Ishikawa (cell line): Measurements from ENCODE around the gene GPC6.

Experiments used
- CEBPB ChIP-seq: IDR thresholded peaks from 2 replicates; pipeline ENCODE4 v1.6.1; 2012
- CREB1 ChIP-seq: IDR thresholded peaks from 2 replicates; pipeline ENCODE4 v1.6.1; 2012; ENCODE audit warnings: low read depth
- EGR1 ChIP-seq: IDR thresholded peaks from 2 replicates; pipeline ENCODE4 v1.6.1; 2012
- EP300 ChIP-seq: IDR thresholded peaks from 2 replicates; pipeline ENCODE4 v1.6.1; 2012; ENCODE audit warnings: borderline replicate concordance
- FOXM1 ChIP-seq: IDR thresholded peaks from 2 replicates; pipeline ENCODE4 v1.6.1; 2012; ENCODE audit warnings: low read depth, borderline replicate concordance
- NFIC ChIP-seq: IDR thresholded peaks from 2 replicates; pipeline ENCODE4 v1.6.1; 2012
- RAD21 ChIP-seq: IDR thresholded peaks from 2 replicates; pipeline ENCODE4 v1.6.1; 2012; ENCODE audit warnings: low read depth
- TAF1 ChIP-seq: IDR thresholded peaks from 2 replicates; pipeline ENCODE4 v1.6.1; 2012; ENCODE audit warnings: low read depth, mild to moderate bottlenecking
- TCF12 ChIP-seq: IDR thresholded peaks from 2 replicates; pipeline ENCODE4 v1.6.1; 2012; ENCODE audit warnings: low read depth
- TEAD4 ChIP-seq: IDR thresholded peaks from 2 replicates; pipeline ENCODE4 v1.6.1; 2012
- YY1 ChIP-seq: IDR thresholded peaks from 2 replicates; pipeline ENCODE4 v1.6.1; 2012; ENCODE audit warnings: low read depth
- ZBTB7A ChIP-seq: IDR thresholded peaks from 2 replicates; pipeline ENCODE4 v1.6.1; 2012; ENCODE audit warnings: low read depth
- TF ChIP-seq, protein P1 (sequence below): IDR thresholded peaks from 2 replicates; pipeline ENCODE4 v1.6.1; 2012
- TF ChIP-seq, protein P2 (sequence below): IDR thresholded peaks from 2 replicates; pipeline ENCODE4 v1.6.1; 2012; ENCODE audit warnings: low read depth, mild to moderate bottlenecking
- TF ChIP-seq, protein P3 (sequence below): IDR thresholded peaks from 2 replicates; pipeline ENCODE4 v1.6.1; 2012

Gene GPC6

GRCh38 chr13:94419925-94420305 lies 1193.3 kb downstream of the GPC6 start:
- TF ChIP-seq ZBTB7A (no peak), FOXM1 (no peak), TEAD4 (no peak), YY1 (no peak)

- TF ChIP-seq EGR1, result no peak
- TF ChIP-seq, protein P1, sequence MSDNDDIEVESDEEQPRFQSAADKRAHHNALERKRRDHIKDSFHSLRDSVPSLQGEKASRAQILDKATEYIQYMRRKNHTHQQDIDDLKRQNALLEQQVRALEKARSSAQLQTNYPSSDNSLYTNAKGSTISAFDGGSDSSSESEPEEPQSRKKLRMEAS, result no peak
- no peak for TF ChIP-seq EP300
- TF ChIP-seq, protein P2, sequence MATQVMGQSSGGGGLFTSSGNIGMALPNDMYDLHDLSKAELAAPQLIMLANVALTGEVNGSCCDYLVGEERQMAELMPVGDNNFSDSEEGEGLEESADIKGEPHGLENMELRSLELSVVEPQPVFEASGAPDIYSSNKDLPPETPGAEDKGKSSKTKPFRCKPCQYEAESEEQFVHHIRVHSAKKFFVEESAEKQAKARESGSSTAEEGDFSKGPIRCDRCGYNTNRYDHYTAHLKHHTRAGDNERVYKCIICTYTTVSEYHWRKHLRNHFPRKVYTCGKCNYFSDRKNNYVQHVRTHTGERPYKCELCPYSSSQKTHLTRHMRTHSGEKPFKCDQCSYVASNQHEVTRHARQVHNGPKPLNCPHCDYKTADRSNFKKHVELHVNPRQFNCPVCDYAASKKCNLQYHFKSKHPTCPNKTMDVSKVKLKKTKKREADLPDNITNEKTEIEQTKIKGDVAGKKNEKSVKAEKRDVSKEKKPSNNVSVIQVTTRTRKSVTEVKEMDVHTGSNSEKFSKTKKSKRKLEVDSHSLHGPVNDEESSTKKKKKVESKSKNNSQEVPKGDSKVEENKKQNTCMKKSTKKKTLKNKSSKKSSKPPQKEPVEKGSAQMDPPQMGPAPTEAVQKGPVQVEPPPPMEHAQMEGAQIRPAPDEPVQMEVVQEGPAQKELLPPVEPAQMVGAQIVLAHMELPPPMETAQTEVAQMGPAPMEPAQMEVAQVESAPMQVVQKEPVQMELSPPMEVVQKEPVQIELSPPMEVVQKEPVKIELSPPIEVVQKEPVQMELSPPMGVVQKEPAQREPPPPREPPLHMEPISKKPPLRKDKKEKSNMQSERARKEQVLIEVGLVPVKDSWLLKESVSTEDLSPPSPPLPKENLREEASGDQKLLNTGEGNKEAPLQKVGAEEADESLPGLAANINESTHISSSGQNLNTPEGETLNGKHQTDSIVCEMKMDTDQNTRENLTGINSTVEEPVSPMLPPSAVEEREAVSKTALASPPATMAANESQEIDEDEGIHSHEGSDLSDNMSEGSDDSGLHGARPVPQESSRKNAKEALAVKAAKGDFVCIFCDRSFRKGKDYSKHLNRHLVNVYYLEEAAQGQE, result no peak
- no peak for TF ChIP-seq TAF1
- no peak for TF ChIP-seq CEBPB
- no peak for TF ChIP-seq TEAD4
- TF ChIP-seq TCF12, result no peak
- TF ChIP-seq ZBTB7A, result no peak
These were observed 1200.8 kb downstream of the GPC6 start for GRCh38 chr13:94427313-94427953.

DNA sequence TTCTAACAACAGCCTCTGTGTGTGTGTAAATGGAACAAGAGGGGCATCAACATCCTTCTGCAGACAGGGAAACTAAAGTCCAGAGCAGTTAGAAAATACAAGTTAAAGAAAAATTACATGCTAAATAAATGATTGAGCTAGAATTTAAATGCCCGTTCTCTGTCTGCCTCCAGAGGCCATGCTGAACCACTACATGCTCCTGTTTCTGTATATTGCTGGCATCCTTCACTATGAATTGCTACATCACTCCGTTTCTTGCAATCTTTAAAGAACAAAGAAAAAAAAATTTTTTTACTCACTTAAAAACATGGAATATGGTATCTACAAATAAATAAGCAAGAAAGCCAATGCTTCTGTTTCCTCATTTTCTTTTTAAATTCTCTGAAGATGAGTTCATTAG lies 1205.0 kb downstream of the GPC6 start:
- TF ChIP-seq CEBPB (no peak), EP300 (no peak), CREB1 (no peak), NFIC (no peak), TAF1 (no peak)
- TF ChIP-seq, protein P1, result no peak

GRCh38 chr13:94431987-94432386 lies 1205.4 kb downstream of the GPC6 start:
- TF ChIP-seq ZBTB7A, result no peak
- no peak for TF ChIP-seq EP300
- TF ChIP-seq, protein P1, result no peak
- TF ChIP-seq FOXM1, result no peak
- TF ChIP-seq RAD21, result no peak
- no peak for TF ChIP-seq CEBPB
- TF ChIP-seq CREB1, result no peak
- TF ChIP-seq, protein P2, result no peak
- TF ChIP-seq EGR1, result no peak
- TF ChIP-seq YY1, result no peak
- no peak for TF ChIP-seq TCF12

GRCh38 chr13:94433055-94433961 lies 1206.7 kb downstream of the GPC6 start:
- TF ChIP-seq CEBPB (0 out of 2 replicates have a peak, but pooled peaks have one; percentile 2), RAD21 (no peak)

- TF ChIP-seq RAD21 (peak; percentile 76), TEAD4 (no peak), TAF1 (no peak), EP300 (no peak)
- TF ChIP-seq, protein P3, sequence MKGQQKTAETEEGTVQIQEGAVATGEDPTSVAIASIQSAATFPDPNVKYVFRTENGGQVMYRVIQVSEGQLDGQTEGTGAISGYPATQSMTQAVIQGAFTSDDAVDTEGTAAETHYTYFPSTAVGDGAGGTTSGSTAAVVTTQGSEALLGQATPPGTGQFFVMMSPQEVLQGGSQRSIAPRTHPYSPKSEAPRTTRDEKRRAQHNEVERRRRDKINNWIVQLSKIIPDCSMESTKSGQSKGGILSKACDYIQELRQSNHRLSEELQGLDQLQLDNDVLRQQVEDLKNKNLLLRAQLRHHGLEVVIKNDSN, result no peak
These were observed 1209.1 kb downstream of the GPC6 start for GRCh38 chr13:94435604-94436226.
